Lung (tissue), 12 donors: Measurements from ENCODE around the gene CLK3. TPM values are rescaled to one million over a fixed set of nuclear protein-coding genes. Genes with fewer than 3 reads are reported as not detected.
A peak's percentile ranks its signal among the peaks of the same experiment; 100 is the strongest.

Source experiments
- ATAC-seq: fragments of 200-7000 bp; cut with Tn5 transposase; one replicate; pipeline ENCODE4 v1.9.1; 2020; ENCODE audit warnings: moderate number of reproducible peaks; ENCODE audit not compliant: insufficient read depth, low FRiP score
- DNase-seq, 3 donors: peaks; one replicate each; pipeline ENCODE4 v3.0.0-alpha.2; 2013 to 2017
- H3K27ac ChIP-seq, 2 donors: one replicate each; pipeline ENCODE4 v1.5.1; 2013; ENCODE audit warnings: mild to moderate bottlenecking in 2 of 2, moderate library complexity in 2 of 2, control low read depth in 1 of 2, inconsistent platforms in 1 of 2, low read depth in 1 of 2, low read length in 1 of 2
- H3K27me3 ChIP-seq, 3 donors: one replicate each; pipeline ENCODE4 v1.5.1; 2013; ENCODE audit warnings: low read length in 2 of 3; ENCODE audit not compliant: control insufficient read depth in 3 of 3, insufficient read depth in 3 of 3
- H3K36me3 ChIP-seq, 4 donors: one replicate each; pipeline ENCODE4 v1.5.1; 2013; ENCODE audit warnings: low read length in 4 of 4, mild to moderate bottlenecking in 1 of 4, moderate library complexity in 1 of 4; ENCODE audit not compliant: control insufficient read depth in 4 of 4, insufficient read depth in 4 of 4
- H3K4me1 ChIP-seq, 5 donors: one replicate each; pipeline ENCODE4 v1.5.1; 2013; ENCODE audit warnings: low read length in 5 of 5, mild to moderate bottlenecking in 2 of 5, moderate library complexity in 1 of 5; ENCODE audit not compliant: control insufficient read depth in 5 of 5, insufficient read depth in 5 of 5
- H3K4me3 ChIP-seq: one replicate; pipeline ENCODE4 v1.5.1; 2013; ENCODE audit warnings: mild to moderate bottlenecking, control low read depth, moderate library complexity
- H3K9ac ChIP-seq, 2 donors: one replicate each; pipeline ENCODE4 v1.5.1; 2013; ENCODE audit warnings: low read length in 2 of 2, control low read depth in 1 of 2; ENCODE audit not compliant: insufficient read depth in 1 of 2
- H3K9me3 ChIP-seq, 4 donors: one replicate each; pipeline ENCODE4 v1.5.1; 2013; ENCODE audit warnings: low read length in 3 of 4, mild to moderate bottlenecking in 1 of 4, moderate library complexity in 1 of 4; ENCODE audit not compliant: control insufficient read depth in 4 of 4, insufficient read depth in 3 of 4
- CTCF ChIP-seq: IDR thresholded peaks from 2 replicates; pipeline ENCODE4 v1.5.1; 2012; ENCODE audit warnings: mild to moderate bottlenecking; ENCODE audit errors: control extremely low read depth, extremely low read depth
- WGBS, 2 donors: extraction: QIAGEN DNeasy Blood & Tissue Kit; methylation state at CpG; one replicate each; pipeline ENCODE4 v1.1.7; 2013; 5-methylcytosine and 5-hydroxymethylcytosine counted together
- polyA plus RNA-seq, 2 donors: library from polyadenylated mRNA; stranded (reverse); fragments of 200-250 nt; gene quantifications; one replicate each; pipeline ENCODE4 v1.2.1, GENCODE V29; 2013
- total RNA-seq, 2 donors: library from RNA; depleted of rRNA in 1 of 2; stranded (reverse); fragments of >200 nt in 1 of 2; gene quantifications; one replicate each; pipeline ENCODE4 v1.2.1, GENCODE V29; 2014 to 2021
- donor health status: control.
- donor health status: control.
- donor health status: Bipolar disorder and iron deficiency.
- donor health status: healthy.
- donor health status: DM: yes; HTN: yes; CAD: no.

The CLK3 gene
- total and polyA plus RNA-seq, 4 donors = 56.1 to 70.4 (median 64.6) TPM

GRCh38 chr15:74611834-74612233, 3.8 kb upstream of the CLK3 start:
- H3K4me1 ChIP-seq = peaks cover 2 to 31% (median 11%) of the 10 kb centered on the region in 5 donors
- H3K9me3 ChIP-seq = no peaks in the 10 kb centered on the region
- H3K4me3 ChIP-seq = no peak overlapping the region
- no peak overlapping the region for H3K27ac ChIP-seq
- no peak for DNase-seq
- WGBS, 2 donors = 92 to 93% methylated on average over 6 of the region's 6 CpGs
- H3K9ac ChIP-seq = no peak overlapping the region
- ATAC-seq = no peak
- no peaks in the 10 kb centered on the region for H3K27me3 ChIP-seq
- TF ChIP-seq CTCF = no peak
- peaks cover 0 to 4% (median 0%) of the 10 kb centered on the region in 4 donors for H3K36me3 ChIP-seq

- H3K4me3 ChIP-seq = no peak overlapping the region
- ATAC-seq (no peak), DNase-seq (no peak)
- TF ChIP-seq CTCF = no peak
- no peaks in the 10 kb centered on the region for H3K27me3 ChIP-seq
- no peak overlapping the region for H3K9ac ChIP-seq
- no peak overlapping the region for H3K27ac ChIP-seq
- 90 to 95% methylated on average over 2 of the region's 2 CpGs for WGBS, 2 donors
- peaks cover 0 to 4% (median 0%) of the 10 kb centered on the region in 4 donors for H3K36me3 ChIP-seq
- no peaks in the 10 kb centered on the region for H3K9me3 ChIP-seq
- peaks cover 4 to 40% (median 17%) of the 10 kb centered on the region in 5 donors for H3K4me1 ChIP-seq
Measured at GRCh38 chr15:74612677-74613076, 3.0 kb upstream of the CLK3 start.

GRCh38 chr15:74613089-74613952, 2.3 kb upstream of the CLK3 start:
- ATAC-seq = no peak
- no peak for TF ChIP-seq CTCF
- H3K36me3 ChIP-seq = peaks cover 0 to 4% (median under 1%) of the 10 kb centered on the region in 4 donors
- peaks cover 6 to 43% (median 21%) of the 10 kb centered on the region in 5 donors for H3K4me1 ChIP-seq
- H3K27me3 ChIP-seq = no peaks in the 10 kb centered on the region
- H3K4me3 ChIP-seq = no peak overlapping the region
- DNase-seq = peak in 1 of 3 donors; percentile 18
- 72 to 77% methylated on average over 6 of the region's 6 CpGs for WGBS, 2 donors
- H3K27ac ChIP-seq = no peak overlapping the region
- H3K9ac ChIP-seq = no peak overlapping the region
- H3K9me3 ChIP-seq = no peaks in the 10 kb centered on the region
